HG02759 (cell line): ENCODE data around the gene GNPNAT1.

Experiments used
- ATAC-seq: cut with Tn5 transposase; IDR thresholded peaks from one replicate; pipeline ENCODE4 v1.9.1; 2021; ENCODE audit warnings: mild to moderate bottlenecking, moderate library complexity; ENCODE audit not compliant: unreplicated experiment

GNPNAT1 gene

DNA sequence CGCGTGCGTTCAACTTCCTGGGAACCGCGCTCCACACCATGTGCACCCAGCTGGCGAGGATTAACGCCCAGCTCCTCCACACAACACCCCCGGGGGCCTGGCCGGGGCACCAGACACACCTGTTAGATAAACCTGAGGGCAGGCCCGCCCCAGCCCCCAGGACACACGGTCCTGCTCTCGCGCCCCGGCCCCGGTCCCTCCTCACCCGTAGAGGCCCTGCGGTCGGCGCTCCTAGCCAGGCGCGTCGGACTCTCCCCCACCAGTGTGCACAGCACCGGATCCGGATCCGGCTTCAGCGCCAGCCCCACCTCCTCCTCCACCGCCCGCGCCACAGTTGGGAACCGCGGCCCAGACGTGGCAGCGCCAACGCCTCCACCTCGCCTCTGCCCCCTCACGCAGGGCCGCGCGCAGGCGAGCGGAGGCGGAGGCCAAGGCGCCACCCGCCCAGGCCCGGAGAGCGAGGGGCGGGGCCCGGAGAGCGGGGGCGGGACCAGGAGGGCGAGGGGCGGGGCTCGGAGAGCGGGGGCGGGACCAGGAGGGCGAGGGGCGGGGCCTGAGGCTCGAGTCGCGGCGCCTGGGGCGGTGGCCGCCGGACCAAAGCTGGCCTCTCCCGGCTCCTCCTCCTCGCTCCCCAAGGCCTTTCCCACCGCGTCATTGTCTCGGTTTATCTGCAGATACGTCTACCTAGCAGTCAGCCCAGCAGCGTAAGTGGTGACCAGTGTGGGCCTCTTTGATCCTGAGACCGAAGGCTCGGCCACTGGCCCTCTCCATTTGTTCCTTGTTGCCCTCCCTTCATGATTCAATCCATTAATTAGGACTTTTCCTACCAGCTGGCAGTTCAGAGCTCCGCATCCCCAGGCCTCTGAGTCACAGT, at the start of gene GNPNAT1:
Gene GNPNAT1, minus strand, starts transcription at position 385 of the 874 bp plus-strand sequence. CDS start 6,957 bp downstream, outside the sequence.
- ATAC-seq = peak; percentile 93

DNA sequence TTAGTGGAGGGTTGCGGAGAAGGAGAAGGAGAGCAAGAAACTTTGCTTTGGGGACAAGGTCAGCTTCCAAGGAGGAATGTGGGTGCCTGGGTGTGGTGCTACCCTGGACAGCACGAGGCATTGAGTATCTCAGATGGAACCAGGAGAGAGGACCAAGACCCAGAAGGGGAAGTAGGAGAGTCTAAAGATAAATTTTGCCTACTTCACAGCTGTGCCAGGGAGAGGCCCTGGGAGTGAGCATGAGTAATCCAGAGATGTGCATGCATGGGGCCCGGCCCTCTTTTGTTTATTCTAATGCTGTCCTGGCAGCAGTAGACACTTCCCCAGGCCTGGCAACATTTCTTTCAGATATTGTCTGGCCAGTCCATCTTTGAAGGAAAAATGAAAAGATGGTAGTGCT, 49.5 kb upstream of the GNPNAT1 start:
- no peak for ATAC-seq

DNA sequence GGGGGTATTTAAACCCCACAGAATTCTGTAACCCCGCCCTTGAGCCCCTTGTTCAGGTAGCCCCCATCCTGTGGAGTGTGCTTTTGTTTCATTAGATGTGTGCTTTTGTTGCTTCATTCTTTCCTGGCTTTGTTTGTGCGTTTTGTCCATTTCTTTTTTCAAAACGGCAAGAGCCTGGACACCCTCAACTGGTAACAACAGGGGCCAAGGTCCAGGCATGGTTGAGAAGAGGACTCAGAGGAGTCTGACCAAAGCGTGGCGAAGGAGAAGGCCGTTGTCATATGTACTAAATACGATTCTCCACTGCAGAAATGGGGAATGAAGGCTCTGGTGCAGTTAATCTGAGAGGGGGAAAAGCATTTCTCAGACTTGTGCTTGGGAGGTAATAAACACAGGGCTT, 46.0 kb upstream of the GNPNAT1 start:
- ATAC-seq = no peak

DNA sequence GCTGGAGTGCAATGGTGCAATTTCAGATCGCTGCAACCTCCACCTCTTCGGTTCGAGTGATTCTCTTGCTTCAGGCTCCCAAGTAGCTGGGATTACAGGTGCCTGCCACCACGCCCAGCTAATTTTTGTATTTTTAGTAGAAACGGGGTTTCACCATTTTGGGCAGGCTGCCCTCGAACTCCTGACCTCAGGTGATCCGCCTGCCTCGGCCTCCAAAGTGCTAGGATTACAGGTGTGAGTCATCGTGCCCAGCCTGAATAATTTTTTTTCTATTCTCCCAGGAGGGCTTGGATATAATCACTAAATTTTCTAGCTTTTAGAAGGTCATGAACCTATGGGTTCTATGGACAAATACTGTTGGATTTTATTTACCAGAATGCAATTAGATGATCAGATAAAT, 44.7 kb upstream of the GNPNAT1 start:
- no peak for ATAC-seq

DNA sequence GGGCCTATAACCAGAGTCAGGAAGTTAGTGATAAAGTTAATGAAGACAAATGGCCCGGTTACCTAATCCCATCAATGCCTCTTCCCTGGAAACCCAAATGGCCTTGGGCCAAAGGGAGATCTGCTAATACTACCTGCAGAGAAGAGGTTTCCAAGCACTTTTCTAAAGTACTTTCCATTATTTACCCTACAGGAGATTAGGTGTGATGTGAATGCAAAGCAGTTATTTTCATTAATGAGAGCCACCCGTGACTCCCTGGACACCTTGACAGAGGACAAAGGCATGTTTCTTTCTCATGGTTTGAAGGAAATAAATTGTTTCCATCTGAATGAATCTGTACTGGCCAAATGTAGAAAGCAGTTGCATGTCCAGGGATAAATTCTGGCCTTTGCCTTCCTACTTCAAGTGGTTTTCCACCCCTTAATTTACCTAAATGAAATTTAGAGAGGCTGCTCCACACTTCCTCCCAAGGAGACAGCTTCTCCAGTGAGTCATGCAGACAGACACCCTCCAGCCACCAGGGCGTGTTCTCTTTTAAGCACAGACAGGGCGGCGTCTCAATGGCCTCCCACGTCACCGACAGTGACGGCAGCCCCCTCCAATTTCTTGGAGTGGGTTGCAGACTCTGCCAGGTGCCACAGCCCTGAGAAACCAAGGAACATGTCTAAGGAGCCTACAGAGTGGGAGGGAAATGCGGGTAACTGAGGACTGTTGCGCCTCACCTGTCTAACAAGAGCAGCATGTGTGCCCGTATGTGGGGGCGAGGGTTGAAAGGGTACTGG, 43.9 kb upstream of the GNPNAT1 start:
- ATAC-seq = no peak

DNA sequence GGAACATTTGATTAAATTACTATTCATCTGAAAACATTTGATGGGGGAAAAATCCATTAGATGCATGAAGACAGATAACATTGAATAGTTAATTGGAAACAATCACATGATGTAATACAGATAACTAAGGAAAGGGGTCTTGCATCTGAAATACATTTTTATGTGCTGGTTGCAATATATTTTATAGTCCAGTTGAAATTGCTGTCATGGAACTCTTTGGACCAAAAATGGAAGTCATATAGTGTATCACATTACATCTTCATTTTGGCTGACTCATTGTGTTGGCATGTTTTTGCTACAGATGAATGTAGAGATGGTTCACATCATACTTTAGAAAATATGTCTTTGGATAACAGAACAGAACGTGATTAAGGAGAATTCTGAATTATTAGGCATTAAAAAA, 43.0 kb upstream of the GNPNAT1 start:
- no peak for ATAC-seq

DNA sequence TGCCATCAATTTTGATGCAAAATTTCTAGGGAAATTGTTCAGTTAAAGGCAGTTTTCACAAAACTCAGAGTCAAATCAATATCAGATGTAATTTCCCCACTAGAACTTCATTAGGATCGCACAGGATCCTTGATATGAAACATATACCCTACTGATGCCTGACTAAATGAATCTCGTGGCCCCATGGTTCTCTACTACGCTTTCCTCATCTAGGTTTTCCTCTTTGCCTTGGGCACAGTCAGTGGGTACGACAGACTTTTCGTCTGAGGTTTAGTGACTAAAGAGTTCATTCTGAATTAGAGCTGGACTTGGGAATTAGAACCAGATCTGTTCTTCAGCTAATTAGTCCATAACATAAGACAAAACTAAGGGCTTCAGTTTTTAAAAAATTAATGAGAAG, 42.5 kb upstream of the GNPNAT1 start:
- no peak for ATAC-seq

DNA sequence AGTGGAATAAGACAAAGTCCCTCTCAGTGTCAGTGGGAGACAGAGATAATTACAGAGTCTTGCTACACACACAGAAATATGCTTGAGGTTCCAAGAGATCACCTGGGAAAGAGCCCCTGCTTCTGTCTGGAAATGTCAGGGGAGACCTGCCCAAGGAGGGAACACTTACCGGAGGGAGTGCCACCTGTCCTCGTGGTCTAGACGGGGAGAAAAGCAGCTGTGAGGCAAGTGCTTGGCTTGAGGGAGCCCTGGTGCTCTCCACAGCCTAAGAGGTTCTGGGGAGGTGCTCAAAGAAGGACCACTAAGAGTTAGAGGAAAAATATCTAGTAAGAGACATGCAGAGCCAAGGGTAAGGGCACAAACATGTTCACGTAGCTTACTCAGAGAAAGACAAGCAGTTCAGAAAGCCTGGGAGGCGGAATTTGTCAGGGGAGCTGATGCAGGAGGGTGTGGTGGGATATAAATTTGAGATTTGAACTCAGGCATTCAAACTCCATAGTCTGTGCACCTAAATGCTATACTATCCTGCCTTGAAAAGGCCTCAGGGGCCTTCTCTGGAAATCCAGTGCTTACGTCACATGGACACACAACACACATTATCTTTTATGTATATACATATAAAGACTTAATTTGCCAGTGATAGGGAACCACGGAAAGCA, 38.2 kb upstream of the GNPNAT1 start:
- ATAC-seq = no peak

DNA sequence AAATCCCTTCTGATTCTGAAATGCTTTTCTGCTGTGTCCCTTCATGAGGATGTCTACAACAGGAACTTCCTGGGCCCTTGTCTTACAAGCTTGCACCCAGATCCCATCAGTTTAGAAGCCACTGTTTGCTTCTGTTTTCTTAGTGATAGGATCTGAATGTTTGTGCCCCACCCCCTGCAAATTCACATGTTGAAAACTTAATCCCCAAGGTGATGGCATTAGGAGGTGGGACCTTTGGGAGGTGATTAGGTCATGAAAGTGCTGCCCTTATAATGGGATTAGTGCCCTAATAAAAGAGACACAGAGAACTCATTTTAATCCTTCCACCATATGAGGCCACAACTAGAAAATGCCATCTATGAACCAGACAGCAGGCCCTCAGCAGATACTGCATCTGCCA, 36.0 kb upstream of the GNPNAT1 start:
- no peak for ATAC-seq

DNA sequence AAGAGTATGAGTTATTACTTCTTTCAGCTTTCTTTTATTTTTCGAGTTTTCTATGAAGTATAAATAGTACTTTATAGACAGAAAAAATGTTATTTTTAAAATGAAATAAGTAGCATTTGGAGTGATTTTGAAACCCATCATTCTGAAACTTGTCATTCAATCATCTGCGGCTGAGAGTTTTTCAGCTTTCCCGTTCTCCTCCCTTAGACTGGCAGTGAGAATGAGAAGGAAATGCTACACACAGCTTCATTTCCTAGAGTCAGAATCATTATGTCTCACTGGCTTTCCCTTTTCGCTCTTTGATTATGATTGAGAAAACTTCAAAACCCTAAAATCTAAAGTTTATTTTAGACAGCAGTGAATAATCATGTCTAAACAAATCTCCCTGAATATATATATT, 33.7 kb upstream of the GNPNAT1 start:
- no peak for ATAC-seq

DNA sequence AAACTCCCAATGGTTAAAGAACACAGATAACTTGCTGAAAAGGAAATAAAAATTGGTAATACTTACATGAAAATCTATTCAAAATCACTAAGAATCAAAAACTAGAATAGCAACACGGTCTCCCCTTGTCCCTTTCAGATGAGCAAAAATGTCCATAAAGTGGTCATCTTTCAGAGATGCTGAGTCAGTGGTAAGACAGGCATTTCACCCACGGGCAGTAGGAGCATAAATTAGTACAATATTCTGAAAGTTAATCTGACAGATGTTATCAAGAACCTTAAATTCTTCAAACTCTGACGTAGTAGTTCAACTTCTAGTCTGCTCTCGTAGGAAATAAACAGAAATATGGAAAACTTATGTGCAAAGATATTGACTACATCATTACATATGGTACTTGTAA, 33.1 kb upstream of the GNPNAT1 start:
- ATAC-seq = no peak

DNA sequence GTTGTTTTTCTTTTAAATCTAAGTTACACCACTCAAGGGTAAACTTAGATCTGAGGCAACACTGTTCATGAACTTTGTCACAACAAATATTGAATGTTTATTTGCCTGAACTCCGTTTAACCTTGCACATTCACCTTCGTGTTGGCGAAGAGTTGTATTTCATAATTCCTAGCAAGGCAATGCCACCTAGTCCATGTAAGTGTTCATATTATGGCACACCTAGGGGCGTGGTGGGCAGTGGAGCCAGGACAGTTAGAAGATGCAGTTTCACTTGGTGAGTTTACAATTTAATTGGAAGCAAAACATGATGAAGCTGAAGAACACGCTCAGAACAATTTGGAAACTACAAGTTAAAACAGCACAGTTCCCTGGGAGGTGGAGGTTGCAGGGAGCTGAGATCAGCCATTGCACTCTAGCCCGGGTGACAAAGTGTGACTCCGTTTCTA, 30.4 kb upstream of the GNPNAT1 start:
- no peak for ATAC-seq

DNA sequence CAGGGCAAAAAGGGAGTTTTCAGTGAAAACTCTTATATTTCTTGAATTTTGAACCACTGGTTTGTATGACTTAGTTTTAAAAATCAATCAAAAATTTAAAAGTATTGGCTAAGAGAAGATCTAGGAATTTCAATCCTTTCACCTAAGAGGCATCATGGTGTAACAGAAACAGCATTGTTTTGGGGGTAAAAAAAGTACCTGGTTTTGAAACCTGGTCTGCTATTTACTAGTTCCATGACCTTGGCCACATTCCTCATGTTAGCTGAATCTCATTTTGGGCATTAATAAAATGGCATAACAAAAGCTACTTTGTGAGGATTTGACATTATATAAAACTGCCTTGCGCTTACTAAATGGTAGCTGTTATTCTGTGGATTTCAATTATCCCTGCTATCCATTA, 16.7 kb upstream of the GNPNAT1 start:
- ATAC-seq = no peak

DNA sequence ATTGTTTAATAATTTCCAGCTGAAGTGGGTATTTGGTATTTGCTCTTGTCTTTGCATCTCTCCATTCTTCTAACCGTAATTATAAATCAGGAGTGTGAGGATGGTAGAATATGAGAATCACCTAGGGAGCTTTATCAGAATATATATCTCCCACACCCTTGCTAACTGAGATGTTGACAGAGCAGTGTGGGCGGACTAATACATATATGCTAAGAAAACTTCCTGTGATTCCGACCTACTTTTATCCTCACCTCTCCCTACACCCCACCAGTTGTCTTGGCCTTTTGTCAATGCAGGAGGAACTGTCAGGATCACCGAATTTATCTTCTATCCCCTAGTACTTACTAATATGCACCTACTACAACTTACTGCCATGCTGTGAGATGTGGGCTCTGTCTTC, 14.7 kb upstream of the GNPNAT1 start:
- ATAC-seq = no peak

DNA sequence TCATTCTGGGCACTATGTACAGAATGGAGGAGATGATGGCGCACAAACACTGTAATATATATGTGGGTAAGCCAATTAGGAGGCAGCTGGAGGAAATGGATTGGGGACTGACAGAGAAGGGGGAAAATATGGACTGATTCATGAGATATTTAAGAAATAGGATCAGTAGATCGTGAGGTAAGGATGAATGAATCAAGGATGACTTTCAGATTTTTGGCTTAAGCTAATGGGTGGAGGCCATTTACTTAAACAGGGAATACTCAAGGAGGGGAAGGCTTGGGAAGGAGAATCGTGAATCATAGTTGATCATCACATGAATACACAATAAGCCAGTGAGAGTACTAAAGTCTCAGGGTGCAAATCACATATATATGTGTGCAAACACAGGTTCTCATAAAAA, 11.2 kb upstream of the GNPNAT1 start:
- ATAC-seq = no peak

DNA sequence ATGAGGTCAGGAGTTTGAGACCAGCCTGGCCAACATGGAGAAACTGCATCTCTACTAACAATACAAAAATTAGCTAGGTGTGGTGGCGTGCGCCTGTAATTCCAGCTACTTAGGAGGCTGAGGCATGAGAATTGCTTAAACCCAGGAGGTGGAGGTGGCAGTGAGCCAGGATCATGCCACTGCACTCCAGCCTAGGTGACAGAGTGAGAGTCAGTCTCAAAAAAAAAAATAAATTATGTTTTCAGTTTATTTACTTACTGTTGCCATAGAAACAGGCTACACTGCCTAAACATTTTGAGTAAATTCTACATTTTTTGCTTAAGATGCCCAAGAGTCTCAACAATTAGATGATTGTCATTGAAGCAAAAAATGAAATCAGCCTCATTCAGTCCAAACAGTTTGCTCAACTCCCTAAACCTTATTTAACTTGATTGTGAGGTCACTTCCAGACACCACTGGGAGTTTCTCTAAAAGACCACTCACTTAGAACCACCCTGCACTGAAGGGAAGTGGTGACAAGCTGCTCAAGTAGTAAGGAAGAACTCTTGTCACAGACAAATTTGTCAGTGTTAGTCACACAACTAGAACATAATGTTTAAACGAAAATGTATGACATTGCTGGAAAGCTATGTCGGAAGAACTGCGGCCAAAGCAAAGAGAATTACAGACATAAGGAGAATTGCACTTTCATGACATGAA, 9.8 kb upstream of the GNPNAT1 start:
- no peak for ATAC-seq

DNA sequence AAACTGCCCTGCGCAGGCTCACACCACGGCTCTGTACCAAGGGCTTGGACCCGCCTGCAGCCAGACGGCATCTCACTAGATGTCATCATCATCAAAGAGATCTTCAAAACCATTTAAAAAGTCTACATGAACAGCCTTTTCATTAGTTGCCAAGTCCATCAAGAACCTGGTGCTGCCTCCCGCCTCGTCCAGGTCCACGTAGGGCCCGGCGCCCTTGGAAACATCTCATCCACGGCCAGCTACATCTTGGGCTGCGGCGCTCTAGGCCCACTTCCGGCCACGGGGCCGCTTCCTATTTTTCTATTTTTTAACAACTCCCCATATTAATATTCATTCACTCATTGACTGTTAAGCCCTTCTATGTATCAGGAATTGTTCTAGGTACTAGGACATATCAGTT, 7.4 kb upstream of the GNPNAT1 start:
- no peak for ATAC-seq

DNA sequence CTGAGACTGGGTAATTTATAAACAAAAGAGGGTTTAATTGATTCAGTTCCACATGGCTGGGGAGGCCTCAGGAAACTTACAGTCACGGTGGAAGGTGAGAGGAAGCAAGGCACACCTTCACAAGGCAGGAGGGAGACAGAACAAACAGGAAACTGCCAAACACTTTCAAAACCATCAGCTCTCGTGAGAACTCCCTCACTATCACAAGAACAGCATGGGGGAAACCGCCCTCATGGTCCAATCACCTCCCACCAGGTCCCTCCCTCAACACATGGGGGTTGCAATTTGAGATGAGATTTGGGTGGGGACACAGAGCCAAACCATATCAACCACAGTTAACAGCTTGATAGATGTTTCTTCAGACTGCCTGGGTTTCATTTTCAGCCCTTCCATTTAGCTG, 6.2 kb upstream of the GNPNAT1 start:
- ATAC-seq = no peak

DNA sequence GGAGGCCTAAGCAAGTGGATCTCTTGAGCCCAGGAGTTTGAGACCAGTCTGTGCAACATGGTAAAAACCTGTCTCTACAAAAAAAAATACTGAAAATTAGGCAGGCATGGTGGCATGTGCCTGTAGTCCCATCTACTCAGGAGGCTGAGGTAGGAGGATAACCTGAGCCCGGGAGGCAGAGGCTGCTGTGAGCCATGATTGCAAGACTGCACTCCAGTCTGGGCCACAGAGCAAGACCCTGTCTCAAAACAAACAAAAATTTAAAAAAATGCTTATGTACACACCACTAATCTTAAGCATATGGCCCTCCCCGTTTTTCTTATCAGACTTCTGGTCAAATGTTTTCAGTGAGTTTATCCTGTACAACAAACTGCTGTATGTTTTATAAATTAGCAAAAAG, 1.7 kb upstream of the GNPNAT1 start:
- ATAC-seq = no peak

DNA sequence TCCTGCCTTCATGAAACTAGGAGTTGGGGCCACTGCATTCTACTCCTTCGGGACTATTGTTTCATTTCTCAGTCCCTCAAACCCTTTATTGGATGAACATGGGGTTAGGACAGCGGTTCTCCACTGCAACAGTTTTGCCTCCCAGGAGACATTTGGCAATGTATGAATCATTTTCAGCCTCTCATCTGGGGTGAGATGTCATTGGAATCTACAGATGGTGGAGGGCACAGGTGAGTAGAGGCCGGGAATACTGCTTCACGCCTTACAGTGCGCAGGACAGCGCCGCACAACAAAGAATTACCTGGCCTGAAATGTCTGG, 649 bp upstream of the GNPNAT1 start:
- ATAC-seq = no peak

DNA sequence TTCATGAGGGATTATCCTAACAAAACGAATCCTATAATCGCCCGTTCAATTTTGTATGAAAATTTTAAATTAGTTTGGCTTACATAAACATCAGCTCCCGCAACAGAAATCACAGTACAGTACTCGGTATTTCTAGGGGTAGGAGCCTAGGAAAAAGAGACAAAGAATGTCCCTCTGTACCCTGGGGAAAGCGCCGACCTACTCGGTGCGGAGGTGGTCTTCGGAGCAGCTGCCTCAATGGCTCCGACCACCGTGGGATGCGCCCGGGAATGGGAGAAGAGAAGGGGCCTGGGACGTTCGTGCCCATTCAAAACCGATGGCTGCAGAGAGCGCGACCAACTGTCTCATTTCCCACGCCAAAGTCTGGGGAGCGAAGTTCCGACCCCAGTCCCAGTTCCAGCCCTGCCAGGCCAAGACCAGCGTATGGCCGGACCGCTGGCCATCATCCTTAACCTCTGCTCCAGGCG, 618 bp downstream of the GNPNAT1 start:
- ATAC-seq = no peak
